CD4-positive, alpha-beta T cell (primary cell): Measurements from ENCODE around the gene KCNB1. TPM values are rescaled to one million over a fixed set of nuclear protein-coding genes. Genes with fewer than 3 reads are reported as not detected.

Experiments
- ATAC-seq: fragments of 200-7000 bp; cut with Tn5 transposase; one replicate; pipeline ENCODE4 v1.10.0; 2022; ENCODE audit warnings: mild to moderate bottlenecking; ENCODE audit not compliant: poor library complexity
- CTCF ChIA-PET: fragments of 350-600 bp; sonication (Branson Sonifier 250); formaldehyde crosslinking; loops from one replicate; lab custom pipeline; 2021; ENCODE audit warnings: antibody characterized with exemption, inconsistent platforms; lab: Charles Lee
- POLR2A ChIA-PET: fragments of 350-600 bp; sonication (Branson Sonifier 250); formaldehyde crosslinking; loops from one replicate; lab custom pipeline; 2021; ENCODE audit warnings: antibody characterized with exemption, inconsistent platforms; lab: Charles Lee
- DNase-seq, 14 experiments: peaks; one replicate each; pipeline ENCODE4 v3.0.0-alpha.2; 2013 to 2020; ENCODE audit warnings: mixed read lengths in 2 of 14
- H3K27ac ChIP-seq, 2 donors: one replicate each; pipeline versions ENCODE4 v1.5.1 to v1.7.0; 2013; ENCODE audit warnings: low read length in 2 of 2, low read depth in 1 of 2, mild to moderate bottlenecking in 1 of 2
- H3K27me3 ChIP-seq, 2 experiments: 1 replicate in 1 of 2; 2 replicates in 1 of 2; pipeline versions ENCODE4 v1.6.1 to v1.7.0; 2013; ENCODE audit warnings: low read length in 2 of 2, control low read depth in 1 of 2, mild to moderate bottlenecking in 1 of 2, moderate library complexity in 1 of 2; ENCODE audit not compliant: insufficient read depth in 2 of 2, control insufficient read depth in 1 of 2
- H3K36me3 ChIP-seq: one replicate; pipeline ENCODE4 v1.6.1; 2013; ENCODE audit warnings: low read length, control low read depth; ENCODE audit not compliant: insufficient read depth
- H3K4me1 ChIP-seq: one replicate; pipeline ENCODE4 v1.6.1; 2013; ENCODE audit warnings: low read length, control low read depth; ENCODE audit not compliant: insufficient read depth
- H3K4me3 ChIP-seq: one replicate; pipeline ENCODE4 v1.5.1; 2013; ENCODE audit warnings: mild to moderate bottlenecking, low read length, moderate library complexity
- H3K9me3 ChIP-seq, 2 experiments: 1 replicate in 1 of 2; 2 replicates in 1 of 2; pipeline versions ENCODE4 v1.6.1 to v1.7.0; 2013; ENCODE audit warnings: low read length in 2 of 2, mild to moderate bottlenecking in 2 of 2, control low read depth in 1 of 2, moderate library complexity in 1 of 2; ENCODE audit not compliant: control insufficient read depth in 1 of 2, insufficient read depth in 1 of 2
- H3K27ac Mint-ChIP-seq: one replicate; pipeline ENCODE4 v1.8.0; 2020; ENCODE audit warnings: mixed read lengths
- H3K27me3 Mint-ChIP-seq: one replicate; pipeline ENCODE4 v1.8.0; 2021; ENCODE audit warnings: mixed read lengths
- H3K36me3 Mint-ChIP-seq: one replicate; pipeline ENCODE4 v1.8.0; 2021; ENCODE audit warnings: low read depth, mixed read lengths
- H3K4me1 Mint-ChIP-seq: one replicate; pipeline ENCODE4 v1.8.0; 2021; ENCODE audit warnings: low read depth, mixed read lengths
- H3K4me3 Mint-ChIP-seq: one replicate; pipeline ENCODE4 v1.8.0; 2020; ENCODE audit warnings: mild to moderate bottlenecking, mixed read lengths
- H3K9me3 Mint-ChIP-seq: one replicate; pipeline ENCODE4 v1.8.0; 2020; ENCODE audit warnings: mixed read lengths
- intact Hi-C, 2 experiments: fragments of 100-400 bp; cut with DNase I in 1 of 2; cut with micrococcal nuclease in 1 of 2; formaldehyde crosslinking; loops; one replicate each; pipeline versions ENCODE4 v1.15.1 to v1.9.0; 2023 to 2025; cut with DNase I, micrococcal nuclease
- total RNA-seq, 174 experiments: library from RNA in 2 of 174; stranded (reverse) in 2 of 174; gene quantifications; one replicate each; pipeline ENCODE4 v1.2.3 and lab custom pipeline; 2021 to 2026
- TF ChIP-seq, protein P1 (sequence below): fragments of 200-600 bp; IDR thresholded peaks from one replicate; pipeline ENCODE4 v1.8.0; 2022; ENCODE audit warnings: antibody characterized with exemption, mild to moderate bottlenecking

Gene KCNB1
- total RNA-seq, 2 experiments from 2014 or later: 0.06 to 0.08 TPM

DNA sequence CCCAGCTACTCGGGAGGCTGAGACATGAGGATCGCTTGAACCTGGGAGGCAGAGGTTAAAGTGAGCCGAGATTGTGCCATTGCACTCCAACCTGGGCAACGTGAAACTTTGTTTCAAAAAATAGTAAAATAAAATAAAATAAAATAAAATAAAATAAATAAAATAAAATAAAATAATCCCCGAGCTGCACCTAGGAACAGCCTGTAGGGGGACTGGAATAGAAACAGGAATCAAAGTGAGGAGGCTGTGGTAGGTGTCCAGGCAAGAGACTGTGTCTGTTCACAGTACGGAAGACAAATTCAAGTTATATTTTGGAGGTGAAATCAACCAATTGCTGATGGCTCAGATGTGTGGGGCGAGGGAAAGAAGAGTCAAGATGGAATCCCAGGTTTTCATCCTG lies 86.2 kb downstream of the KCNB1 start:
- POLR2A ChIA-PET: no interaction called here
- CTCF ChIA-PET: no interaction called here
- no peaks in the 10 kb centered on the region for H3K4me1 ChIP-seq
- Mint-ChIP-seq H3K9me3 (no peaks in the 10 kb centered on the region), H3K4me1 (no peaks in the 10 kb centered on the region), H3K36me3 (no peaks in the 10 kb centered on the region), H3K27me3 (peaks cover 22% of the 10 kb centered on the region), H3K27ac (no peak overlapping the region), H3K4me3 (no peak overlapping the region)
- H3K27me3 ChIP-seq: peaks cover 2 to 9% of the 10 kb centered on the region in 2 experiments
- intact Hi-C loops: no loop called here
- no peaks in the 10 kb centered on the region for H3K36me3 ChIP-seq
- no peaks in the 10 kb centered on the region for H3K9me3 ChIP-seq
- TF ChIP-seq, protein P1, sequence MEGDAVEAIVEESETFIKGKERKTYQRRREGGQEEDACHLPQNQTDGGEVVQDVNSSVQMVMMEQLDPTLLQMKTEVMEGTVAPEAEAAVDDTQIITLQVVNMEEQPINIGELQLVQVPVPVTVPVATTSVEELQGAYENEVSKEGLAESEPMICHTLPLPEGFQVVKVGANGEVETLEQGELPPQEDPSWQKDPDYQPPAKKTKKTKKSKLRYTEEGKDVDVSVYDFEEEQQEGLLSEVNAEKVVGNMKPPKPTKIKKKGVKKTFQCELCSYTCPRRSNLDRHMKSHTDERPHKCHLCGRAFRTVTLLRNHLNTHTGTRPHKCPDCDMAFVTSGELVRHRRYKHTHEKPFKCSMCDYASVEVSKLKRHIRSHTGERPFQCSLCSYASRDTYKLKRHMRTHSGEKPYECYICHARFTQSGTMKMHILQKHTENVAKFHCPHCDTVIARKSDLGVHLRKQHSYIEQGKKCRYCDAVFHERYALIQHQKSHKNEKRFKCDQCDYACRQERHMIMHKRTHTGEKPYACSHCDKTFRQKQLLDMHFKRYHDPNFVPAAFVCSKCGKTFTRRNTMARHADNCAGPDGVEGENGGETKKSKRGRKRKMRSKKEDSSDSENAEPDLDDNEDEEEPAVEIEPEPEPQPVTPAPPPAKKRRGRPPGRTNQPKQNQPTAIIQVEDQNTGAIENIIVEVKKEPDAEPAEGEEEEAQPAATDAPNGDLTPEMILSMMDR: no peak
- no peak overlapping the region for H3K27ac ChIP-seq
- no peak for DNase-seq
- ATAC-seq: no peak
- no peak overlapping the region for H3K4me3 ChIP-seq

DNA sequence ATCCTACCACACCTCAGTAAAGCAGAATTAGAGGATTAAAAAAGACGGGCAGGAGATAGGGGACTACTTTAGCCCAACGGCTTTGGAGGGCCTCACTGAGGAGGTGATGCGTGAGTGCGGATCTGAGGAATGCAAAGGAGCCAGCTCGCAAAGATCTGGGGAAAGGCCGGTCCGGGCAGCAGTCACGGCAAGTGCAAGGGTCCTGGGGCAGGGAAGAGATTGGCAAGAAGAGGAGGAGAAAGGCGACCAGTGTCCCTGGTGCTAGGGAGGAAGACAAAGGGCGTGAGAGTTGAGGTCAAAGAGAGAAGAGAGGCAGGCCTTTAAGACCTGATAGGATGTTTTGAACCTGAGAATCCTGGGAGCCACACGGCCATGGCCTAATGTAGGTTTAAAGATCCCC lies 86.8 kb downstream of the KCNB1 start:
- no peak overlapping the region for H3K4me3 ChIP-seq
- H3K27me3 Mint-ChIP-seq: peaks cover 22% of the 10 kb centered on the region
- CTCF ChIA-PET: no interaction called here
- H3K9me3 Mint-ChIP-seq: no peaks in the 10 kb centered on the region
- TF ChIP-seq, protein P1: no peak
- H3K27ac Mint-ChIP-seq: no peak overlapping the region
- no peaks in the 10 kb centered on the region for H3K36me3 Mint-ChIP-seq
- no peak overlapping the region for H3K27ac ChIP-seq
- H3K4me1 ChIP-seq: no peaks in the 10 kb centered on the region
- POLR2A ChIA-PET: no interaction called here
- no peak for ATAC-seq
- H3K36me3 ChIP-seq: no peaks in the 10 kb centered on the region
- no peak for DNase-seq
- intact Hi-C loops: no loop called here
- no peaks in the 10 kb centered on the region for H3K9me3 ChIP-seq
- H3K27me3 ChIP-seq: peaks cover 4 to 9% of the 10 kb centered on the region in 2 experiments
- H3K4me1 Mint-ChIP-seq: no peaks in the 10 kb centered on the region
- H3K4me3 Mint-ChIP-seq: no peak overlapping the region

DNA sequence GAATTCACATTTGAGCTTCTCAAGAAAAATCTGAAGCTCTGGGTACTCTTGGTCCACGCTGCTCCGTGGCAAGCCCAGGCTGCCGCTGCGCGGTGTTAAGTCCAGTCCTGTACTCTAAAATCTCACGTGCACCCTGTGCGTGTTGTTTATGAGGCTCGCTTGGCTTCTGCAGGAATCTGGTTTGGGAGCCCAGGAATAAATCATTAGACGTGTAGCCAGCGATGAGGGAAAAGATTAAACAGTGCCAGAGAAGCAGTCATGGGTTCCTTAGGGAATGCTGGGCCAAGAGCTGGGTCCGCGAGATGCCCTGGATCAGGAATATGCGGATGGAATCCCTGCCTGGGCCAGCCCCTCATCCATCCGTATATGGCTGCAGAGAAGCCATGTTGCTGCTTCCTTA lies 87.3 kb downstream of the KCNB1 start:
- Mint-ChIP-seq H3K27ac (no peak overlapping the region), H3K4me3 (no peak overlapping the region), H3K9me3 (no peaks in the 10 kb centered on the region), H3K4me1 (no peaks in the 10 kb centered on the region), H3K36me3 (no peaks in the 10 kb centered on the region), H3K27me3 (peaks cover 22% of the 10 kb centered on the region)
- TF ChIP-seq, protein P1: no peak
- no peaks in the 10 kb centered on the region for H3K9me3 ChIP-seq
- no peak for ATAC-seq
- no peaks in the 10 kb centered on the region for H3K4me1 ChIP-seq
- no peak for DNase-seq
- peaks cover 5 to 9% of the 10 kb centered on the region in 2 experiments for H3K27me3 ChIP-seq
- H3K36me3 ChIP-seq: no peaks in the 10 kb centered on the region
- intact Hi-C loops: no loop called here
- ChIA-PET POLR2A (no interaction called here), CTCF (no interaction called here)
- no peak overlapping the region for H3K4me3 ChIP-seq
- no peak overlapping the region for H3K27ac ChIP-seq
